KMS-11 (cell line): ENCODE results near the gene PRSS57.

Source experiments
- H2AFZ ChIP-seq: fragments of 200-600 bp; sonication (generic); 2 replicates; pipeline ENCODE4 v1.6.1; 2016; ENCODE audit warnings: antibody characterized with exemption, mixed run types, low read depth
- H3K27ac ChIP-seq: fragments of 200-600 bp; sonication (generic); 2 replicates; pipeline ENCODE4 v1.6.1; 2016; ENCODE audit warnings: mild to moderate bottlenecking, mixed run types
- H3K27me3 ChIP-seq: fragments of 200-600 bp; sonication (generic); 2 replicates; pipeline ENCODE4 v1.6.1; 2017; ENCODE audit warnings: mild to moderate bottlenecking, low read depth, mixed run types, moderate library complexity; ENCODE audit not compliant: insufficient read depth
- H3K36me3 ChIP-seq: fragments of 200-600 bp; sonication (generic); 2 replicates; pipeline ENCODE4 v1.6.1; 2017; ENCODE audit warnings: mild to moderate bottlenecking, mixed run types; ENCODE audit not compliant: insufficient read depth
- H3K4me1 ChIP-seq: fragments of 200-600 bp; sonication (generic); 2 replicates; pipeline ENCODE4 v1.6.1; 2016; ENCODE audit warnings: mild to moderate bottlenecking, low read depth, mixed run types; ENCODE audit not compliant: poor library complexity, severe bottlenecking
- H3K4me2 ChIP-seq: fragments of 200-600 bp; sonication (generic); 2 replicates; pipeline ENCODE4 v1.7.0; 2016; ENCODE audit warnings: mild to moderate bottlenecking, mixed run types
- H3K4me3 ChIP-seq: fragments of 200-600 bp; sonication (generic); IDR thresholded peaks from 2 replicates; pipeline ENCODE4 v1.6.1; 2017; ENCODE audit warnings: low read depth, low read length, mixed read lengths; ENCODE audit not compliant: insufficient read depth
- H3K79me2 ChIP-seq: fragments of 200-600 bp; sonication (generic); 2 replicates; pipeline ENCODE4 v1.6.1; 2016; ENCODE audit warnings: low read depth, mixed run types; ENCODE audit not compliant: insufficient read depth
- H3K9ac ChIP-seq: fragments of 200-600 bp; sonication (generic); 2 replicates; pipeline ENCODE4 v1.6.1; 2016; ENCODE audit warnings: mild to moderate bottlenecking, mixed run types
- H4K20me1 ChIP-seq: fragments of 200-600 bp; sonication (generic); 2 replicates; pipeline ENCODE4 v1.6.1; 2016; ENCODE audit warnings: mild to moderate bottlenecking, mixed run types; ENCODE audit not compliant: insufficient read depth
- CTCF ChIP-seq: fragments of 200-600 bp; sonication (generic); conservative IDR thresholded peaks from 2 replicates; pipeline ENCODE4 v1.6.1; 2017; ENCODE audit warnings: low read depth, mild to moderate bottlenecking, antibody characterized with exemption, low read length, moderate library complexity, mixed read lengths

The PRSS57 gene

GRCh38 chr19:723247-723646 is 28.0 kb upstream of the PRSS57 start:
- Histone ChIP-seq H3K4me2 (no peak overlapping the region), H4K20me1 (no peaks in the 10 kb centered on the region), H3K27ac (no peak overlapping the region), H3K4me3 (no peak overlapping the region), H2AFZ (no peak overlapping the region), H3K27me3 (peaks cover 83% of the 10 kb centered on the region), H3K36me3 (no peaks in the 10 kb centered on the region), H3K79me2 (no peaks in the 10 kb centered on the region), H3K4me1 (no peaks in the 10 kb centered on the region), H3K9ac (no peak overlapping the region)
- TF ChIP-seq CTCF, result no peak

DNA sequence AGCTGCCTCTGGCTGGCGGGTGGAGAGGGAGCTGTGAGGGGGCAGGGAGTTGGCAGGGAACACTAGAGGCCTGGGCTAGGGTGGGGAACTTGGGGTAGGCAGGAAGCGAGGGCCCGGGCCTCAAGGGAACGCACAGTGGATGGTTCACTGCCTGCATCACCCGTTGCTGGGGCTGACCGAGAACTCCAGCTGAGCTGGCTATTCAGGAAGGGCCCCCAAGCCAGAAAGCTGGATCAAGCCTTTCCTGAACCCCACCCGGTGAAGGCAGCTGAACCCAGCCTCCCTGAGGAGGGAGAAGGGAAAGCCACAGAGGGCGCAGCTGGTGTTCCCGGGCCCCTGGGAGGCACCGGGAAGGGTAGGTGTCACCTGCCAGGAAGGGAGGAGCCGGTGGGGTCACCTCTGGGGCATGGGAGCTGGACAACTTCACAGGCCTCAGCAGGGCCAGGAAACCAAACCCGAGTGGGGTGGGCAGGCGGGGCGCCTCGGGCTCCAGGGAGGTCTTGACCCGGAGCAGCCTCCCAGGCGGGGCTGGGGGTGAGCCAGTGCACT is 27.4 kb upstream of the PRSS57 start:
- H3K9ac ChIP-seq, result no peak overlapping the region
- H3K4me3 ChIP-seq, result no peak overlapping the region
- H3K79me2 ChIP-seq, result no peaks in the 10 kb centered on the region
- peaks cover 86% of the 10 kb centered on the region for H3K27me3 ChIP-seq
- no peaks in the 10 kb centered on the region for H4K20me1 ChIP-seq
- H3K4me1 ChIP-seq, result no peaks in the 10 kb centered on the region
- no peak overlapping the region for H3K27ac ChIP-seq
- no peak for TF ChIP-seq CTCF
- H3K36me3 ChIP-seq, result no peaks in the 10 kb centered on the region
- H2AFZ ChIP-seq, result no peak overlapping the region
- H3K4me2 ChIP-seq, result no peak overlapping the region

GRCh38 chr19:720345-721160 is 25.3 kb upstream of the PRSS57 start:
- TF ChIP-seq CTCF, result no peak
- Histone ChIP-seq H2AFZ (no peak overlapping the region), H3K79me2 (no peaks in the 10 kb centered on the region), H3K4me3 (no peak overlapping the region), H3K4me1 (no peaks in the 10 kb centered on the region), H3K27ac (no peak overlapping the region), H3K4me2 (no peak overlapping the region), H3K9ac (no peak overlapping the region), H3K27me3 (peaks cover 87% of the 10 kb centered on the region), H3K36me3 (no peaks in the 10 kb centered on the region), H4K20me1 (no peaks in the 10 kb centered on the region)

GRCh38 chr19:719636-720344 is 24.5 kb upstream of the PRSS57 start:
- no peak for TF ChIP-seq CTCF
- Histone ChIP-seq H3K4me2 (no peak overlapping the region), H3K9ac (no peak overlapping the region), H3K36me3 (no peaks in the 10 kb centered on the region), H3K27me3 (peaks cover 87% of the 10 kb centered on the region), H4K20me1 (no peaks in the 10 kb centered on the region), H3K79me2 (no peaks in the 10 kb centered on the region), H3K27ac (no peak overlapping the region), H2AFZ (no peak overlapping the region), H3K4me1 (no peaks in the 10 kb centered on the region), H3K4me3 (no peak overlapping the region)
